ENCODE results near the gene PRDX5. TPM values are rescaled to one million over a fixed set of nuclear protein-coding genes. Genes with fewer than 3 reads are reported as not detected.

Gene PRDX5
- total RNA-seq, 1 donor from 2014 or later: 362 TPM

- intact Hi-C loops (cut with micrococcal nuclease): no loop called here
- DNase-seq (peak; percentile 76), ATAC-seq (peak; percentile 6)
These were observed 22.0 kb downstream of the PRDX5 start, which contains the start of gene CCDC88B for GRCh38 chr11:64339754-64340408. TSS of gene CCDC88B (plus strand) at chr11:64340204. CDS start at chr11:64340267, 63 bp downstream.

DNA sequence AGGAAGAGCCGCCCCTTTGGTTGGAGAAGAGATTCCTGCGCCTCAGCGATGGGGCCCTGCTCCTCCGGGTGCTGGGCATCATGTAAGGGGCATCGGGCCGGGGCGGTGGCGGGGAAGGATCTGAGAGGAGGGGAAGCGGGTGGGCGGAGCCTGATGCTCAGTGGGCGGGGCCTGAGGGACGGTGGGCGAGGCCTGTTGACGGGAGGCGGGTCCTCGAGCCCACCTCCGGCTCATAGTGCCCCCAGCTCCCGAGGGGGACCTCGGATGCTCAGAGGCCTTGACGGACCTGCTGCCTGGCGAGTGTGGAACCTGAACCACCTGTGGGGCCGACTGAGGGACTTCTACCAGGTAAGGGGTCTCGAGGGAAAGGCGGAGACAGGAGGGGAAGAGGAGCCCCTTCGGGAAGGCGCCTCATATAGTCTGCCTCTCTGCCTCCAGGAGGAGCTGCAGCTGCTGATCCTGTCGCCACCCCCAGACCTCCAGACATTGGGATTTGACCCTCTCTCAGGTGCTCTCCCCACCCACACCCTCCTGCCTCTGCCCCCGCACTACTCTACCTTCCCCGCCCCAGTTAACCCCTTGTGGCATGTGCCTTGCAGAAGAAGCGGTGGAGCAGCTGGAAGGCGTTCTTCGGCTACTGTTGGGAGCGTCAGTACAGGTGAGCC lies 22.9 kb downstream of the PRDX5 start:
- DNase-seq (peak; percentile 65), ATAC-seq (no peak)
- intact Hi-C loops (cut with micrococcal nuclease): no loop called here

DNA sequence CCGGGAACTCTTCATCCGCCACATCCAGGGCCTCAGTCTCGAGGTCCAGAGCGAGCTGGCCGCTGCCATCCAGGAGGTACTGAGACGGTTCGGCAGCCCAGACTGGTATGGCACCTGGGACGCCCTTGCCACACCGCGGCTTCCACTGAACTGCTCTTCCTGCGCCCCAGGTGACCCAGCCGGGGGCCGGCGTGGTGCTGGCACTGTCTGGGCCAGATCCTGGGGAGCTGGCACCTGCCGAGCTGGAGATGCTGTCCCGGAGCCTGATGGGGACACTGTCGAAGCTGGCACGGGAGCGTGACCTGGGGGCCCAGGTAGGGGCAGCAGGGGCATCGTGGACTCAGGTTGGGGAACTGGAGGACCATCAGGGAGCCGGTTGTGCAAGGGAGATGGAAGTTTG lies 23.5 kb downstream of the PRDX5 start:
- DNase-seq: no peak
- intact Hi-C loops (cut with micrococcal nuclease): no loop called here
- no peak for ATAC-seq

GRCh38 chr11:64341851-64342791 lies 24.2 kb downstream of the PRDX5 start:
- intact Hi-C loops (cut with micrococcal nuclease): no loop called here
- ATAC-seq: peak; percentile 95
- DNase-seq: peak; percentile 94

GRCh38 chr11:64342869-64343745 lies 25.2 kb downstream of the PRDX5 start:
- no peak for ATAC-seq
- no peak for DNase-seq
- intact Hi-C loops (cut with micrococcal nuclease): no loop called here

GRCh38 chr11:64343767-64344559 lies 26.0 kb downstream of the PRDX5 start:
- peak; percentile 25 for ATAC-seq
- intact Hi-C loops (cut with micrococcal nuclease): no loop called here
- no peak for DNase-seq

DNA sequence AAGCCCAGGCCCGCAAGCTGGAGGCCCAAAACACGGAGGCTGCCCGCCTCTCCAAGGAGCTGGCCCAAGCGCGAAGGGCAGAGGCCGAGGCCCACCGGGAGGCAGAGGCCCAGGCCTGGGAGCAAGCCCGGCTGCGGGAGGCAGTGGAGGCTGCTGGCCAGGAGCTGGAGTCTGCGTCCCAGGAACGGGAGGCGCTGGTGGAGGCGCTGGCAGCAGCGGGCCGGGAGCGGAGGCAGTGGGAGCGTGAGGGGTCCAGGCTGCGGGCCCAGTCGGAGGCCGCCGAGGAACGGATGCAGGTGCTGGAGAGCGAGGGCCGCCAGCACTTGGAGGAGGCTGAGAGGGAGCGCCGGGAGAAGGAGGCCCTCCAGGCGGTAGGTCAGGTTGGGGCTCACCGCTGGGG lies 26.9 kb downstream of the PRDX5 start:
- DNase-seq (no peak), ATAC-seq (no peak)
- intact Hi-C loops (cut with micrococcal nuclease): no loop called here

- DNase-seq: no peak
- intact Hi-C loops (cut with micrococcal nuclease): no loop called here
- ATAC-seq: no peak
These were observed 29.4 kb downstream of the PRDX5 start for GRCh38 chr11:64347193-64347867.

GRCh38 chr11:64348383-64349024 lies 30.6 kb downstream of the PRDX5 start:
- ATAC-seq (no peak), DNase-seq (no peak)
- intact Hi-C loops (cut with micrococcal nuclease): no loop called here

DNA sequence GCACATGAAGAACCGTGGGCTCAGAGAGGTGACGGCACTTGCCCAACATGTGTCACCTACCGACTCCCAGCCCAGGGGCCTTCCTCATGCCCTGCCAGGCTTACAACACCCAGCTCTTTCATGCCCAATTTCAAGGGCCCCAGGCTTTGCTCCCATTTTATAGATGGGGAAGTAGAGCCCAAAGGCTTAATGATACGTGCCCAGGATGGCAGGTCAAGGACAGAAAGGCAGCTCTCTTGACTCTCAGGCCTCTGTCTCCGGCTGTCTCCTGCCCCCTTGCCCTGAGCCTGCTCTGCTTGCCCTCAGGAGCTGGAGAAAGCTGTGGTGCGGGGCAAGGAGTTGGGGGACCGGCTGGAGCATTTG lies 31.1 kb downstream of the PRDX5 start:
- DNase-seq: no peak
- intact Hi-C loops (cut with micrococcal nuclease): no loop called here
- ATAC-seq: no peak

DNA sequence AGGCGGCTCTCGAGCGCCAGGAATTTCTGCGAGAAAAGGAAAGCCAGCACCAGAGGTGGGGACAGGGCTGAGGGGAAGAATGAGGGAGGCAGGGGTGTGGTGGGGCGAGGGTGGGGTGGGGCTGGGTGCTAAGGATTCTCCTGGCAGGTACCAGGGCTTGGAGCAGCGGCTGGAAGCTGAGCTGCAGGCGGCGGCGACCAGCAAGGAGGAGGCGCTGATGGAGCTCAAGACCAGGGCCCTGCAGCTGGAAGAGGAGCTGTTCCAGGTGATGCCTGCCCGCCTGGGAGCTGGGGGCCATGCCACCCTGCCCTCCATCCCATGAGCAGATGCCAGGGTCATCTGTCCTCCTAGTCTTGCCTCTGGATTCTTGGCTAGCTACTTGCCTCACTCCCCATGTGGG lies 31.5 kb downstream of the PRDX5 start:
- intact Hi-C loops (cut with micrococcal nuclease): no loop called here
- DNase-seq (no peak), ATAC-seq (no peak)

DNA sequence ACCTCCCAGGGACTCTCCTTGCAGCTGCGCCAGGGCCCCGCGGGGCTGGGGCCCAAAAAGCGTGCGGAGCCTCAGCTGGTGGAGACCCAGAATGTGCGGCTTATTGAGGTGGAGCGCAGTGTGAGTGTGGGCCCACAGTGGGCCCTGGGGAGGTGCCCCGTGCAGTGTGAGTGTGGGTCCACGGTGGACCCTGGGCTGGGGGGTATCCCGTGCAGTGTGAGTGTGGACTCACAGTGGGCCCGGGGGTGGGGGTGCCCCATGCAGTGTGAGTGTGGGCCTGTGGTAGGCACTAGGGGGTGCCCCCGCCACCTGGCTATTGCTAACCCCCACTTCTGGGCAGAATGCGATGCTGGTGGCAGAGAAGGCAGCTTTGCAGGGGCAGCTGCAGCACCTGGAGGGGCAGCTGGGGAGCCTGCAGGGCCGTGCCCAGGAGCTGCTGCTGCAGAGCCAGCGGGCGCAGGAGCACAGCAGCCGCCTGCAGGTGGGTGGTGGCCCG lies 33.3 kb downstream of the PRDX5 start:
- ATAC-seq (no peak), DNase-seq (no peak)
- intact Hi-C loops (cut with micrococcal nuclease): no loop called here

DNA sequence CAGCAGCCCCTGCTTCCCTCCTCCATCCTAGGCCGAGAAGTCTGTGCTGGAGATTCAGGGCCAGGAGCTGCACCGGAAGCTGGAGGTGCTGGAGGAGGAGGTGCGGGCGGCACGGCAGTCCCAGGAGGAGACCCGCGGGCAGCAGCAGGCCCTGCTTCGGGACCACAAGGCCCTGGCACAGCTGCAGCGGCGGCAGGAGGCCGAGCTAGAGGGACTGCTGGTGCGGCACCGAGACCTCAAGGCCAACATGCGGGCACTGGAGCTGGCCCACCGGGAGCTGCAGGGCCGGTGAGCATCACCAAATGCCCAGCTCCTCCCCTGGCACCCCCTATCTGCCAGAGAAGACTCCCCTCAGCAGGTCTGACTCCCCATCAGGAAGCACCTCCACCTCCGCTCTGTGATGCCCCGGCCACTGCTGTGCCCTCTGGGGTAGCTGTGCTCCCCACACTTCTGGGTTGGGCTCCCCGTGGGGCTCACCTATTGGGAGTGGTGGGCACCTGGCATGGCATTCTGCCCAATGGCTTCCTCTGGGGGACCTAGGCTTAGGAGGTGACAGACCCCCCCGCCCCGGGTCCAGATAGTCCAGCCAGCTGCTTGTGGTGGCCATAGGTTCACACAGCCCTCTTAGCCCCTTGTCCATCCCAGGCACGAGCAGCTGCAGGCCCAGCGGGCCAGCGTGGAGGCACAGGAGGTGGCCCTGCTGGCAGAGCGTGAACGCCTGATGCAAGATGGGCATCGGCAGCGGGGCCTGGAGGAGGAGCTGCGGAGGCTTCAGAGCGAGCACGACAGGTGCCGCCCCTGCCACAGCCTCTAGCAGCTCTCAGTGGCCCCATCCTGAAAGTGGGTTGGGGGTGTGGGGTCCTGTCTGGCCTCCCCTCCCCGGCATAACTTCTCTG lies 34.4 kb downstream of the PRDX5 start:
- DNase-seq (no peak), ATAC-seq (no peak)
- intact Hi-C loops (cut with micrococcal nuclease): no loop called here

DNA sequence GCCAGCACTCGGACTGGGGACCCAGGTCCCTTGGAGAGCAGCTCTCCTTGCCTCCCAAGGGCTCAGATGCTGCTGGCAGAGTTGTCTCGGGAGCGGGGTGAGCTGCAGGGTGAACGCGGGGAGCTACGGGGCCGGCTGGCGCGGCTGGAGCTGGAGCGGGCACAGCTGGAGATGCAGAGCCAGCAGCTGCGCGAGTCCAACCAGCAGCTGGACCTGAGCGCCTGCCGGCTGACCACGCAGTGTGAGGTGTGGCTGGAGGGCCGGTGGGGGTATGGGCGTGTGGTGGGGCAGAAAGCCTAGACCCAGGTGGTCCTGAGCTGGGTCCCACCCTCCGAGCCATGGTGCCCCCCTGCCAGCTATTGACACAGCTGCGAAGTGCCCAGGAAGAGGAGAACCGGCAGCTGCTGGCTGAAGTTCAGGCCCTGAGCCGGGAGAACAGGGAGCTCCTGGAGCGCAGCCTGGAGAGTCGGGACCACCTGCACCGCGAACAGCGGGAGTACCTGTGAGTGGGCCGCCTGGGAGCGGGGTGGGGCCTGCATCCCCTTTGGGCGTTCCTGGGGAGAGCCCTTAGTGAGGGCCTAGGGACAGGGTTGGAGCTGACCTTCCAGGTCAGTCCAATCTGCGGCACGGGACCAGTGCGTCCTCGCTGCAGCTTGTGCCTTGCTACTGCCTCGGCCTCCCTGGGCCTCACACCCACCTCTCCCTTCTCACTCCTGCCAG lies 35.2 kb downstream of the PRDX5 start:
- intact Hi-C loops (cut with micrococcal nuclease): no loop called here
- ATAC-seq (no peak), DNase-seq (no peak)

GRCh38 chr11:64353715-64354506 lies 36.0 kb downstream of the PRDX5 start:
- intact Hi-C loops (cut with micrococcal nuclease): no loop called here
- ATAC-seq: no peak
- no peak for DNase-seq

All from left ventricle myocardium superior (tissue), 1 donor.